ENCODE results near the gene MCM3. TPM values are rescaled to one million over a fixed set of nuclear protein-coding genes. Genes with fewer than 3 reads are reported as not detected.

MCM3 gene
- total RNA-seq, 1 donor from 2014 or later: 23.4 TPM

- no peak for FAIRE-seq
- no peak for TF ChIP-seq CTCF (IDR thresholded peaks at IDR 0.05; ENCODE audit: insufficient read depth, low read length, severe bottlenecking)
Measured at GRCh38 chr6:52288216-52288615, 3.7 kb upstream of the MCM3 start.

GRCh38 chr6:52286798-52287432, 2.4 kb upstream of the MCM3 start:
- peak; percentile 62 for DNase-seq (ENCODE audit: low read depth)
- Histone ChIP-seq H3K36me3 (ENCODE audit: control insufficient read depth, insufficient read depth, low read length) (no peaks in the 10 kb centered on the region), H3K4me3 (ENCODE audit: low read depth, low read length) (no peak overlapping the region), H3K27me3 (ENCODE audit: control insufficient read depth, insufficient read depth, low read length) (no peaks in the 10 kb centered on the region)
- FAIRE-seq: no peak
- peak; percentile 57 for TF ChIP-seq CTCF (IDR thresholded peaks at IDR 0.05; ENCODE audit: insufficient read depth, low read length, severe bottlenecking)

More at GRCh38 chr6:52288216-52288615, 3.7 kb upstream of the MCM3 start:
- no peak for DNase-seq (ENCODE audit: low read depth)
- H3K36me3 ChIP-seq (ENCODE audit: control insufficient read depth, insufficient read depth, low read length): no peaks in the 10 kb centered on the region
- no peaks in the 10 kb centered on the region for H3K27me3 ChIP-seq (ENCODE audit: control insufficient read depth, insufficient read depth, low read length)
- H3K4me3 ChIP-seq (ENCODE audit: low read depth, low read length): no peak overlapping the region

GRCh38 chr6:52285177-52286068, 881 bp upstream of the MCM3 start:
- DNase-seq (ENCODE audit: low read depth) (no peak), FAIRE-seq (no peak)
- peak overlapping the region; percentile 76 for H3K4me3 ChIP-seq (ENCODE audit: low read depth, low read length)
- no peaks in the 10 kb centered on the region for H3K27me3 ChIP-seq (ENCODE audit: control insufficient read depth, insufficient read depth, low read length)
- no peaks in the 10 kb centered on the region for H3K36me3 ChIP-seq (ENCODE audit: control insufficient read depth, insufficient read depth, low read length)
- no peak for TF ChIP-seq CTCF (IDR thresholded peaks at IDR 0.05; ENCODE audit: insufficient read depth, low read length, severe bottlenecking)

GRCh38 chr6:52284131-52284459, 447 bp downstream of the MCM3 start:
- no peak for TF ChIP-seq CTCF (IDR thresholded peaks at IDR 0.05; ENCODE audit: insufficient read depth, low read length, severe bottlenecking)
- Histone ChIP-seq H3K4me3 (ENCODE audit: low read depth, low read length) (peak overlapping the region; percentile 76), H3K36me3 (ENCODE audit: control insufficient read depth, insufficient read depth, low read length) (peaks cover 2% of the 10 kb centered on the region), H3K27me3 (ENCODE audit: control insufficient read depth, insufficient read depth, low read length) (no peaks in the 10 kb centered on the region)
- FAIRE-seq (no peak), DNase-seq (ENCODE audit: low read depth) (no peak)

GRCh38 chr6:52283111-52283510, 1.4 kb downstream of the MCM3 start:
- TF ChIP-seq CTCF (IDR thresholded peaks at IDR 0.05; ENCODE audit: insufficient read depth, low read length, severe bottlenecking): no peak
- DNase-seq (ENCODE audit: low read depth): no peak

More at GRCh38 chr6:52283111-52283510, 1.4 kb downstream of the MCM3 start:
- no peak for FAIRE-seq
- Histone ChIP-seq H3K4me3 (ENCODE audit: low read depth, low read length) (no peak overlapping the region), H3K36me3 (ENCODE audit: control insufficient read depth, insufficient read depth, low read length) (peaks cover 7% of the 10 kb centered on the region), H3K27me3 (ENCODE audit: control insufficient read depth, insufficient read depth, low read length) (no peaks in the 10 kb centered on the region)
